Keratinocyte (primary cell): Measurements from ENCODE around the gene HSDL2. TPM values are rescaled to one million over a fixed set of nuclear protein-coding genes. Genes with fewer than 3 reads are reported as not detected.

Source experiments
- DNase-seq: peaks from one replicate; pipeline ENCODE4 v3.0.0-alpha.2; 2011; ENCODE audit warnings: low read depth, missing footprints, low spot score
- FAIRE-seq: peaks from 2 replicates; lab custom pipeline; 2011; peaks lifted over from hg19 to GRCh38; lab: Jason Lieb, UNC
- H2AFZ ChIP-seq: 2 replicates; pipeline ENCODE4 v1.6.0; 2012; ENCODE audit warnings: low read length, control low read depth, inconsistent platforms; ENCODE audit not compliant: control insufficient read depth
- H3K27ac ChIP-seq: 2 replicates; pipeline ENCODE4 v1.5.1; 2011; ENCODE audit warnings: low read length; ENCODE audit not compliant: control insufficient read depth, insufficient read depth
- H3K27me3 ChIP-seq: 3 replicates; pipeline ENCODE4 v1.6.0; 2011; ENCODE audit warnings: low read length; ENCODE audit not compliant: control insufficient read depth, insufficient read depth; ENCODE audit errors: extremely low read depth
- H3K36me3 ChIP-seq, 2 experiments: 2 replicates in 1 of 2; 3 replicates in 1 of 2; pipeline ENCODE4 v1.5.1; 2011; ENCODE audit warnings: low read length in 2 of 2, mild to moderate bottlenecking in 1 of 2; ENCODE audit not compliant: control insufficient read depth in 2 of 2, insufficient read depth in 2 of 2; ENCODE audit errors: extremely low read depth in 1 of 2
- H3K4me1 ChIP-seq: 3 replicates; pipeline ENCODE4 v1.5.1; 2011; ENCODE audit warnings: low read length; ENCODE audit not compliant: control insufficient read depth, insufficient read depth; ENCODE audit errors: extremely low read depth
- H3K4me2 ChIP-seq: 3 replicates; pipeline ENCODE4 v1.6.0; 2011; ENCODE audit warnings: low read depth, low read length; ENCODE audit not compliant: control insufficient read depth, insufficient read depth; ENCODE audit errors: extremely low read depth
- H3K4me3 ChIP-seq, 3 experiments: fragments of 200-600 bp in 1 of 3; sonication (generic) in 1 of 3; 2 replicates in 2 of 3; 3 replicates in 1 of 3; pipeline ENCODE4 v1.5.1; 2011 to 2016; ENCODE audit warnings: low read length in 3 of 3, mild to moderate bottlenecking in 3 of 3, control low read depth in 2 of 3, inconsistent platforms in 1 of 3, low read depth in 1 of 3, mixed read lengths in 1 of 3, mixed run types in 1 of 3, moderate library complexity in 1 of 3; ENCODE audit not compliant: control insufficient read depth in 2 of 3, insufficient read depth in 2 of 3; ENCODE audit errors: extremely low read depth in 1 of 3
- H3K79me2 ChIP-seq: 2 replicates; pipeline ENCODE4 v1.6.0; 2012; ENCODE audit warnings: low read length; ENCODE audit not compliant: control insufficient read depth, insufficient read depth
- H3K9ac ChIP-seq: 3 replicates; pipeline ENCODE4 v1.6.0; 2011; ENCODE audit warnings: low read length; ENCODE audit not compliant: control insufficient read depth, insufficient read depth; ENCODE audit errors: extremely low read depth
- H3K9me1 ChIP-seq: 3 replicates; pipeline ENCODE4 v1.6.0; 2011; ENCODE audit warnings: low read length; ENCODE audit not compliant: control insufficient read depth, insufficient read depth; ENCODE audit errors: extremely low read depth
- H3K9me3 ChIP-seq: 2 replicates; pipeline ENCODE4 v1.5.1; 2012; ENCODE audit warnings: low read depth, low read length; ENCODE audit not compliant: control insufficient read depth
- H4K20me1 ChIP-seq: 3 replicates; pipeline ENCODE4 v1.6.0; 2011; ENCODE audit warnings: low read length; ENCODE audit not compliant: control insufficient read depth, insufficient read depth; ENCODE audit errors: extremely low read depth
- dilution Hi-C: fragments of 300-500 bp; cut with MboI; formaldehyde crosslinking; loops from one replicate; pipeline ENCODE4 v1.7.0; 2020; ENCODE audit warnings: low sequenced_read_pairs; ENCODE audit not compliant: extremely low pct_ligation_motif_present
- polyA minus RNA-seq, 3 experiments: library from RNA; depleted of rRNA, polyadenylated mRNA; stranded (reverse); fragments of >200 nt; gene quantifications; 1 replicate in 1 of 3; 2 replicates in 1 of 3; 3 replicates in 1 of 3; pipeline ENCODE4 v1.2.3, GENCODE V29; 2011
- polyA plus RNA-seq, 5 experiments: library from polyadenylated mRNA; depleted of rRNA in 3 of 5; stranded (reverse) in 3 of 5; stranded (forward) in 1 of 5; unstranded in 1 of 5; fragments of >200 nt; gene quantifications; 1 replicate in 1 of 5; 2 replicates in 3 of 5; 3 replicates in 1 of 5; pipeline versions ENCODE4 v1.2.1 to v1.2.3, GENCODE V29; 2011 to 2012; ENCODE audit warnings: missing spikeins in 2 of 5, low read depth in 1 of 5, low replicate concordance in 1 of 5
- TF ChIP-seq, protein P1 (sequence below), 3 experiments: IDR thresholded peaks in 1 of 3; conservative IDR thresholded peaks in 1 of 3; optimal IDR thresholded peaks in 1 of 3; 2 replicates in 2 of 3; 3 replicates in 1 of 3; pipeline versions ENCODE3 to v1.5.1; 2011; ENCODE audit warnings: low read length in 3 of 3, mild to moderate bottlenecking in 3 of 3, moderate library complexity in 2 of 3, control low read depth in 1 of 3, inconsistent platforms in 1 of 3; ENCODE audit not compliant: insufficient read depth in 2 of 3; ENCODE audit errors: extremely low read depth in 1 of 3

Gene HSDL2
- polyA plus RNA-seq = 15.7 to 27.6 TPM (median 25.0 TPM) in 3 replicates
- polyA plus RNA-seq (2011; ENCODE audit: low read depth) = 38.8 TPM
- 18.2 and 29.0 TPM in 2 replicates for polyA plus RNA-seq (2011; cell fraction: cytosol; rRNA removed)
- polyA plus RNA-seq (2011; cell fraction: nucleus; rRNA removed) = 12.6 and 14.9 TPM in 2 replicates
- polyA plus RNA-seq (2012; ENCODE audit: low replicate concordance) = 14.7 and 19.8 TPM in 2 replicates
- 5.4 to 26.8 TPM (median 17.2 TPM) in 3 replicates for polyA minus RNA-seq
- polyA minus RNA-seq (2011; cell fraction: cytosol; rRNA and poly(A)+ RNA removed) = 18.2 TPM
- 7.1 and 14.0 TPM in 2 replicates for polyA minus RNA-seq (2011; cell fraction: nucleus; rRNA and poly(A)+ RNA removed)

DNA sequence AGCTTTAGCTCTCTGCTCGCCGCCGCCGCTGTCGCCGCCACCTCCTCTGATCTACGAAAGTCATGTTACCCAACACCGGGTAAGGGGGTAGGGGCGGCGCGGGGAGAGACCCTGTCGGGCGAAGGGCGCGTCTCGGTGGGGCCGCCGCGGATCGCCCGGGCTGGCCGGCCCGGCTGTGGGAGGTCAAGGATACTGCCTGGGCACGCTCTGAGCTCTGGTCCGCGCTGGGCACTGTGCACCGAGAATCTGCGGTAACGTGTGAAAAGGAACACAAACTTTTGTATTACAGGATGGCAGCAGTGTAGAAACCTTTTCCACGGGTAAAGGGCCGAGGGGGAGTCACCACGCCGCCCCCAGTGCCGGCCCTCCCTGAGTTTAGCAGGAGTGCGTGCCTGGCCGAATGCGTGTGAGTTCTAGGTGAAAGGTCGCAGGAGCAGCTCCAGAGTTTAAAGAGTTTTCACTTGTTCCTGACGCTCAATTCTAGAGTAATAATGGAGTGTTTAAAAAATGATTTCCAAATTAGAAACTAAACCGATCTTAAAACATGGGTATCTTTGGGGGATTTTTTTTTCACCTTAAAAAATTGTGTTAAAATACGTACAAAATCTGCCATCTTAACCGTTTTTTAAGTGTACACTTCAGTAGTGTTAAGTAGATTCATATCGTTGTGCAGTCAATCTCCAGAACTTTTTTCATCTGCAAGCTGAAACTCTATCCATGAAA lies at the start of gene HSDL2:
Gene HSDL2, plus strand, starts transcription at position 7 of the 723 bp plus-strand sequence. Its CDS starts 56 bp downstream, at position 63.
- peak within 1 kb of the TSS; percentile 98 for H3K4me2 ChIP-seq
- TF ChIP-seq, protein P1, sequence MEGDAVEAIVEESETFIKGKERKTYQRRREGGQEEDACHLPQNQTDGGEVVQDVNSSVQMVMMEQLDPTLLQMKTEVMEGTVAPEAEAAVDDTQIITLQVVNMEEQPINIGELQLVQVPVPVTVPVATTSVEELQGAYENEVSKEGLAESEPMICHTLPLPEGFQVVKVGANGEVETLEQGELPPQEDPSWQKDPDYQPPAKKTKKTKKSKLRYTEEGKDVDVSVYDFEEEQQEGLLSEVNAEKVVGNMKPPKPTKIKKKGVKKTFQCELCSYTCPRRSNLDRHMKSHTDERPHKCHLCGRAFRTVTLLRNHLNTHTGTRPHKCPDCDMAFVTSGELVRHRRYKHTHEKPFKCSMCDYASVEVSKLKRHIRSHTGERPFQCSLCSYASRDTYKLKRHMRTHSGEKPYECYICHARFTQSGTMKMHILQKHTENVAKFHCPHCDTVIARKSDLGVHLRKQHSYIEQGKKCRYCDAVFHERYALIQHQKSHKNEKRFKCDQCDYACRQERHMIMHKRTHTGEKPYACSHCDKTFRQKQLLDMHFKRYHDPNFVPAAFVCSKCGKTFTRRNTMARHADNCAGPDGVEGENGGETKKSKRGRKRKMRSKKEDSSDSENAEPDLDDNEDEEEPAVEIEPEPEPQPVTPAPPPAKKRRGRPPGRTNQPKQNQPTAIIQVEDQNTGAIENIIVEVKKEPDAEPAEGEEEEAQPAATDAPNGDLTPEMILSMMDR (optimal IDR thresholded peaks at IDR 0.05 in 1 of 3, IDR thresholded peaks at IDR 0.05 in 1 of 3, conservative IDR thresholded peaks at IDR 0.05 in 1 of 3; ENCODE audit: extremely low read depth in 1 of 3, insufficient read depth in 2 of 3, low read length in 3 of 3) = no peak
- H3K4me3 ChIP-seq = peak within 1 kb of the TSS; percentile 90 to 97 (median 95)
- peak within 1 kb of the TSS; percentile 96 for H2AFZ ChIP-seq
- H3K79me2 ChIP-seq = peaks cover 15% of the 10 kb centered on the region
- H3K36me3 ChIP-seq = no peaks in the 10 kb centered on the region
- peak within 1 kb of the TSS; percentile 92 for H3K27ac ChIP-seq
- FAIRE-seq (no peak), DNase-seq (no peak)
- H3K9me1 ChIP-seq = no peaks in the 10 kb centered on the region
- H3K27me3 ChIP-seq = no peaks in the 10 kb centered on the region
- dilution Hi-C loops = no loop called here
- peak within 1 kb of the TSS; percentile 93 for H3K9ac ChIP-seq
- no peaks in the 10 kb centered on the region for H3K9me3 ChIP-seq
- no peaks in the 10 kb centered on the region for H4K20me1 ChIP-seq
- peaks cover 22% of the 10 kb centered on the region for H3K4me1 ChIP-seq

DNA sequence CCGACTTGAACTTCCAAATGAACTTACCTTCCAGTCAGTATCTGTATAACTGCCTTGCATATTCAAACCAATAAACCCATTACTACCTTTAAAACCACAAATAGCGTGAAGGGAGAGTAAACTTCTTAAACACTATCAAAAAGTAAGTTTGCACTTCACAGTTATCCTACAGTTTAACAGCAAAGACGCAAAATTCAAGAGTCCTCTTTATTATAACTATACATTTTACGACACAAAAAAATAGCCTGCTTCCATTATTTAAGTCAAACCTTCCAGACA lies 48.3 kb upstream of the HSDL2 start:
- Histone ChIP-seq H3K9me1 (no peaks in the 10 kb centered on the region), H4K20me1 (no peaks in the 10 kb centered on the region), H3K4me1 (peaks cover 19% of the 10 kb centered on the region), H3K4me3 (peak overlapping the region; percentile 74 to 89 (median 77)), H3K27ac (peak overlapping the region; percentile 81), H3K9ac (peak overlapping the region; percentile 94), H3K79me2 (peaks cover 66% of the 10 kb centered on the region), H3K9me3 (no peaks in the 10 kb centered on the region), H2AFZ (no peak overlapping the region), H3K36me3 (no peaks in the 10 kb centered on the region), H3K4me2 (peak overlapping the region; percentile 95), H3K27me3 (no peaks in the 10 kb centered on the region)
- FAIRE-seq (no peak), DNase-seq (no peak)
- dilution Hi-C loops = no loop called here
- TF ChIP-seq, protein P1 (optimal IDR thresholded peaks at IDR 0.05 in 1 of 3, IDR thresholded peaks at IDR 0.05 in 1 of 3, conservative IDR thresholded peaks at IDR 0.05 in 1 of 3; ENCODE audit: extremely low read depth in 1 of 3, insufficient read depth in 2 of 3, low read length in 3 of 3) = no peak
